Activated CD4-positive, CD25-positive, alpha-beta regulatory T cell (primary cell): ENCODE data around the gene SH3RF2.
"Not testable (repeated sequence)": the region's sequence is repeated elsewhere in the genome, so short reads cannot be mapped to it uniquely, and the experiment has no call there.

Experiments used
- DNase-seq, 4 experiments: peaks; one replicate each; lab custom pipeline; 2025; lab: John Stamatoyannopoulos, UW

Gene SH3RF2

GRCh38 chr5:146084376-146084775 is 148.0 kb downstream of the SH3RF2 start:
- no peak for DNase-seq

- DNase-seq = no peak
These were observed 151.7 kb downstream of the SH3RF2 start for GRCh38 chr5:146088098-146088497.

- no peak for DNase-seq
These were observed 152.9 kb downstream of the SH3RF2 start for GRCh38 chr5:146089287-146089686.

- DNase-seq = no peak
These were observed 155.5 kb downstream of the SH3RF2 start for GRCh38 chr5:146091881-146092280.

GRCh38 chr5:146098047-146098446 is 161.7 kb downstream of the SH3RF2 start:
- no peak for DNase-seq

- DNase-seq = no peak
These were observed 165.3 kb downstream of the SH3RF2 start for GRCh38 chr5:146101646-146102045.

- DNase-seq = no peak
These were observed 167.2 kb downstream of the SH3RF2 start for GRCh38 chr5:146103594-146103993.

- no peak for DNase-seq
These were observed 169.1 kb downstream of the SH3RF2 start, which contains the start of gene PLAC8L1 for GRCh38 chr5:146105477-146105876. TSS of gene PLAC8L1 (minus strand) at chr5:146105577. CDS start at chr5:146104311, 1,266 bp downstream.

GRCh38 chr5:146107901-146108300 is 171.5 kb downstream of the SH3RF2 start:
- DNase-seq = no peak

- DNase-seq = not testable (repeated sequence)
These were observed 172.5 kb downstream of the SH3RF2 start for GRCh38 chr5:146108870-146109269.

GRCh38 chr5:146109379-146109778 is 173.0 kb downstream of the SH3RF2 start:
- no peak for DNase-seq

GRCh38 chr5:146111409-146111808 is 175.0 kb downstream of the SH3RF2 start:
- DNase-seq = no peak

- DNase-seq = no peak
These were observed 176.1 kb downstream of the SH3RF2 start for GRCh38 chr5:146112476-146112875.
